NOMO-1 (cell line): ENCODE data around the gene HMCN2.

Experiments
- DNase-seq, 2 experiments: peaks; one replicate each; lab custom pipeline; 2025; ENCODE audit not compliant: unreplicated experiment in 2 of 2; lab: John Stamatoyannopoulos, UW

HMCN2 gene

GRCh38 chr9:130341839-130342713 is 76.5 kb downstream of the HMCN2 start:
- DNase-seq = no peak

- DNase-seq = no peak
Measured at GRCh38 chr9:130342714-130343085, 77.1 kb downstream of the HMCN2 start.

GRCh38 chr9:130343445-130343918 is 77.9 kb downstream of the HMCN2 start:
- no peak for DNase-seq

- no peak for DNase-seq
Measured at GRCh38 chr9:130344366-130344765, 78.8 kb downstream of the HMCN2 start.

- no peak for DNase-seq
Measured at GRCh38 chr9:130345009-130345896, 79.7 kb downstream of the HMCN2 start.

GRCh38 chr9:130345897-130346385 is 80.4 kb downstream of the HMCN2 start:
- DNase-seq = no peak

- DNase-seq = no peak
Measured at GRCh38 chr9:130346431-130346830, 80.9 kb downstream of the HMCN2 start.

GRCh38 chr9:130347036-130347435 is 81.5 kb downstream of the HMCN2 start:
- DNase-seq = no peak

GRCh38 chr9:130347931-130348330 is 82.4 kb downstream of the HMCN2 start:
- no peak for DNase-seq

GRCh38 chr9:130348341-130348740 is 82.8 kb downstream of the HMCN2 start:
- no peak for DNase-seq

- DNase-seq = no peak
Measured at GRCh38 chr9:130348881-130349280, 83.3 kb downstream of the HMCN2 start.

GRCh38 chr9:130349398-130349797 is 83.8 kb downstream of the HMCN2 start:
- DNase-seq = no peak

GRCh38 chr9:130351343-130351742 is 85.8 kb downstream of the HMCN2 start:
- DNase-seq = no peak

- no peak for DNase-seq
Measured at GRCh38 chr9:130352081-130352480, 86.5 kb downstream of the HMCN2 start.

- no peak for DNase-seq
Measured at GRCh38 chr9:130352586-130353285, 87.2 kb downstream of the HMCN2 start.

GRCh38 chr9:130354378-130354777 is 88.8 kb downstream of the HMCN2 start:
- DNase-seq = no peak

- no peak for DNase-seq
Measured at GRCh38 chr9:130354806-130355205, 89.2 kb downstream of the HMCN2 start.

- no peak for DNase-seq
Measured at GRCh38 chr9:130356033-130356432, 90.5 kb downstream of the HMCN2 start.

GRCh38 chr9:130356877-130357584 is 91.5 kb downstream of the HMCN2 start:
- DNase-seq = no peak

GRCh38 chr9:130358928-130359327 is 93.4 kb downstream of the HMCN2 start:
- DNase-seq = no peak
